Suprapubic skin (tissue), 4 donors: ENCODE results near the gene GPR50. TPM values are rescaled to one million over a fixed set of nuclear protein-coding genes. Genes with fewer than 3 reads are reported as not detected.

Experiments
- DNase-seq, 2 donors: peaks; one replicate each; pipeline ENCODE4 v3.0.0-alpha.2; 2019; ENCODE audit warnings: low spot score in 2 of 2
- H3K27ac ChIP-seq: fragments of 200-600 bp; sonication (generic); one replicate; pipeline ENCODE4 v1.5.1; 2019
- H3K27me3 ChIP-seq: fragments of 200-600 bp; sonication (generic); one replicate; pipeline ENCODE4 v1.5.1; 2019
- H3K36me3 ChIP-seq: fragments of 200-600 bp; sonication (generic); one replicate; pipeline ENCODE4 v1.5.1; 2019
- H3K4me1 ChIP-seq: fragments of 200-600 bp; sonication (generic); one replicate; pipeline ENCODE4 v1.5.1; 2019
- H3K4me3 ChIP-seq: fragments of 200-600 bp; sonication (generic); one replicate; pipeline ENCODE4 v1.5.1; 2019; ENCODE audit warnings: mild to moderate bottlenecking
- H3K9me3 ChIP-seq: fragments of 200-600 bp; sonication (generic); one replicate; pipeline ENCODE4 v1.5.1; 2019
- EP300 ChIP-seq: sonication (generic); formaldehyde crosslinking; IDR thresholded peaks from one replicate; pipeline ENCODE4 v1.6.1; 2017; ENCODE audit warnings: antibody characterized with exemption
- POLR2A ChIP-seq, 2 donors: fragments of 450-650 bp; IDR thresholded peaks; one replicate each; pipeline ENCODE4 v1.6.1; 2017; ENCODE audit warnings: antibody characterized with exemption in 2 of 2, mild to moderate bottlenecking in 2 of 2, moderate library complexity in 2 of 2
- POLR2AphosphoS5 ChIP-seq, 3 donors: sonication (generic); formaldehyde crosslinking; IDR thresholded peaks; one replicate each; pipeline ENCODE4 v1.6.1; 2017; ENCODE audit warnings: antibody characterized with exemption in 3 of 3
- WGBS: methylation state at CpG from one replicate; pipeline ENCODE4 v1.1.5; 2018; 5-methylcytosine and 5-hydroxymethylcytosine counted together
- total RNA-seq, 4 donors: library from RNA; depleted of rRNA; stranded (reverse); fragments of >200 nt; gene quantifications; one replicate each; pipeline ENCODE4 v1.1.0, GENCODE V29; 2016
- TF ChIP-seq, protein P1 (sequence below), 2 donors: fragments of 200-600 bp in 1 of 2; fragments of 450-650 bp in 1 of 2; sonication (generic) in 1 of 2; IDR thresholded peaks; one replicate each; pipeline ENCODE4 v1.5.1; 2016 to 2019; ENCODE audit warnings: antibody characterized with exemption in 2 of 2, mild to moderate bottlenecking in 1 of 2, moderate library complexity in 1 of 2

Gene GPR50
- total RNA-seq, result not detected

DNA sequence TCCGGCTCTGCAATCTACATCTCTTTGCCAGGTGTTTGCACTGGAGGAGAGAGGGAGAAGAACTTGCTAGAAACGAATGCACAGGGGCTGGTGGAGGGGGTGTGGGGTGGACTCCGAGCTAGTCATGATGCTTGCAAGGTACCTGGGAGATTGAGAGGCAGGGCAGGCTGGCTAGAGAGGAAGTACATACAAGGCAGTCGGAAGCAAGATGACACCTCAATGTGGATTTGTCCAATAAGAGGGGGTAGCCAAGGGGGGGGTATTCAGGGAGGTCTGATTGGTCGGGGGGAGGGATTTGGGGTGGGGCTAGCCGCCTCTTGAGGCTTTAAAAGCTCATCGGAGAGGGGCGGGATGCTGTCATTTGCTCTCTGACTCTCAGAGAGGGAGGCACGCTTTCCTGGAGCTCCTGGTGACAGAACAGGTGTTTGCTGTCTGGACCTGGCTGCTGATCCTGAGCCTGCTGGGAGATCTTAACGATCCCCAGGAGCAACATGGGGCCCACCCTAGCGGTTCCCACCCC lies at the start of gene GPR50:
TSS of gene GPR50 (plus strand) at position 354 of the 520 bp plus-strand sequence. CDS start at position 492, 138 bp downstream.
- peaks cover 9% of the 10 kb centered on the region for H3K4me1 ChIP-seq
- H3K27me3 ChIP-seq, result peaks cover 67% of the 10 kb centered on the region
- no peaks in the 10 kb centered on the region for H3K9me3 ChIP-seq
- peak within 1 kb of the TSS; percentile 33 for H3K4me3 ChIP-seq
- no peaks in the 10 kb centered on the region for H3K36me3 ChIP-seq
- H3K27ac ChIP-seq, result no peak within 1 kb of the TSS
- WGBS, result 57% methylated on average over 10 of the region's 11 CpGs
- no peak for DNase-seq
- no peak for TF ChIP-seq EP300
- no peak for TF ChIP-seq POLR2AphosphoS5 (IDR thresholded peaks at IDR 0.05)
- TF ChIP-seq, protein P1, sequence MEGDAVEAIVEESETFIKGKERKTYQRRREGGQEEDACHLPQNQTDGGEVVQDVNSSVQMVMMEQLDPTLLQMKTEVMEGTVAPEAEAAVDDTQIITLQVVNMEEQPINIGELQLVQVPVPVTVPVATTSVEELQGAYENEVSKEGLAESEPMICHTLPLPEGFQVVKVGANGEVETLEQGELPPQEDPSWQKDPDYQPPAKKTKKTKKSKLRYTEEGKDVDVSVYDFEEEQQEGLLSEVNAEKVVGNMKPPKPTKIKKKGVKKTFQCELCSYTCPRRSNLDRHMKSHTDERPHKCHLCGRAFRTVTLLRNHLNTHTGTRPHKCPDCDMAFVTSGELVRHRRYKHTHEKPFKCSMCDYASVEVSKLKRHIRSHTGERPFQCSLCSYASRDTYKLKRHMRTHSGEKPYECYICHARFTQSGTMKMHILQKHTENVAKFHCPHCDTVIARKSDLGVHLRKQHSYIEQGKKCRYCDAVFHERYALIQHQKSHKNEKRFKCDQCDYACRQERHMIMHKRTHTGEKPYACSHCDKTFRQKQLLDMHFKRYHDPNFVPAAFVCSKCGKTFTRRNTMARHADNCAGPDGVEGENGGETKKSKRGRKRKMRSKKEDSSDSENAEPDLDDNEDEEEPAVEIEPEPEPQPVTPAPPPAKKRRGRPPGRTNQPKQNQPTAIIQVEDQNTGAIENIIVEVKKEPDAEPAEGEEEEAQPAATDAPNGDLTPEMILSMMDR (IDR thresholded peaks at IDR 0.05), result no peak
- no peak for TF ChIP-seq POLR2A (IDR thresholded peaks at IDR 0.05)

DNA sequence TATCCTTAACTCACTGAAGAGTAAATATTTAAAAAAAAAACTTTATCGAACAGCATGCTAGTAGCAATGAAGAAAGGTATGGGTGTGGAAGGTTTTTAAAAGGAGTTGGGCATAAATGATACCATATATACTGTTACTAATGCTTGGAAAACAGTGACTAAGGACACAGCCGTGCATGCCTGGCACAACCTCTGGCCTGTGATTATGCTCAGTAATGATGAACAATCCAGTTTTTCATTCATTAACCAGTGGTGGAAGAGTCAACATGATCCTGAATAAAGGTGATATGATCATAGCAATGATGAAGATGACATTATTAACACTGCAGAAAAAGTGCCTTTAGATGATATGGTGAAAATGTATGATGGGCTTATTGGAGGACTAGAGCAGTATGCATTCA lies 43.9 kb upstream of the GPR50 start:
- Histone ChIP-seq H3K27me3 (no peaks in the 10 kb centered on the region), H3K27ac (no peak overlapping the region), H3K9me3 (no peaks in the 10 kb centered on the region), H3K4me1 (no peaks in the 10 kb centered on the region), H3K36me3 (no peaks in the 10 kb centered on the region), H3K4me3 (no peak overlapping the region)
- TF ChIP-seq, protein P1 (IDR thresholded peaks at IDR 0.05), result no peak
- TF ChIP-seq EP300, result no peak
- TF ChIP-seq POLR2AphosphoS5 (IDR thresholded peaks at IDR 0.05), result no peak
- no peak for TF ChIP-seq POLR2A (IDR thresholded peaks at IDR 0.05)
- WGBS, result 81% methylated on average over 2 of the region's 2 CpGs
- no peak for DNase-seq

DNA sequence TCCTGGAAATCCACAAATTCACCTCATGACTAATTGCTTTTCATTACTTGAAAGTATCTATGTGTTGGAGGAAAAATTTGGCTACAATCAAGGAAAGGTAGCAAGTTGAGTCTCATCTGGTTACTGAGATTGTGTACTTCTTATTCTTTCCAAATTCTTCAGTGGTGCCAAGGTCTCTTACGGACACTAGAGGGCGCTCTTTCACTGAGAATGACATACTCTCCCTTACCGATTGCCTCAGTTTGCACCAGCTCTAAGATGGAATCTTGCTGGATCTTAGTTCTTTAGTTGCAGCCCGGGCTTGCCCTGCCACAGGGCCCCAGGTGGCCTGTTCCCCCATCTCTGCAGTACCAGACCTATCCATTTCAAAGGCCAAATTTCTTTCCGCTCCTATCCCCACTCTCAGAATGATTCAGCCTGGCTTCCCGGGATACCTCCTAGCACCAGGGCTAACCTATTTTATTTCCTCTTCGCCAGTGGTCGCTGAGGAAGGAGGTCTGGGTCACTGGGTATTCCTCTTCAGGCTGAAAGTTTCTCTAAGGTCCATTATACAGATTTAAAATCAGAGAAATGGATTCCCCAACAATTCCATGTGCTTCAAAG lies 24.6 kb upstream of the GPR50 start:
- WGBS, result 32% methylated on average over 8 of the region's 8 CpGs
- TF ChIP-seq, protein P1 (IDR thresholded peaks at IDR 0.05), result peak; percentile 45 to 47
- TF ChIP-seq POLR2AphosphoS5 (IDR thresholded peaks at IDR 0.05), result no peak
- H3K9me3 ChIP-seq, result no peaks in the 10 kb centered on the region
- no peak overlapping the region for H3K27ac ChIP-seq
- no peaks in the 10 kb centered on the region for H3K36me3 ChIP-seq
- DNase-seq, result no peak
- H3K4me3 ChIP-seq, result no peak overlapping the region
- H3K27me3 ChIP-seq, result no peaks in the 10 kb centered on the region
- H3K4me1 ChIP-seq, result no peaks in the 10 kb centered on the region

DNA sequence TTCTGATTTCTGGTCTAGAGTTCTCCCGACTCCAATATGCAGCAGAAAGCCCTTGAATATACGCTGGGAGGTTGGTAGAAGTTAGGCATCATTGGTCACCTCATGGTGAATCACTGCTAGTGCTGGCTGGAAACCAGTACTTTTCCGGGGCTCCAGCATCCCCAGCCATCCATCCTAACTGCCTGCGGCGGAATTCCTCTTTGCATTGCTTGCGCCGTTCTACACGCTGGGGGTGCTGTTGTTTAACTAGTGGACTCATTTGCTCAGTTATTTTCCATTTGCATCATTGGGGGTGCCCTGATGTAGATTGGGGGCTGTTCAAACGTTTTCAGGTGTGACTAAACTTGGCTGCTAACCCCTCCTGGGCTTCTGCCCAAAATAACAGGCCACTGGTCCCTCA lies 23.3 kb upstream of the GPR50 start:
- no peaks in the 10 kb centered on the region for H3K36me3 ChIP-seq
- no peaks in the 10 kb centered on the region for H3K4me1 ChIP-seq
- no peaks in the 10 kb centered on the region for H3K27me3 ChIP-seq
- TF ChIP-seq, protein P1 (IDR thresholded peaks at IDR 0.05), result peak in 1 of 2 donors; percentile 9
- no peak for TF ChIP-seq EP300
- H3K9me3 ChIP-seq, result no peaks in the 10 kb centered on the region
- no peak overlapping the region for H3K27ac ChIP-seq
- 45% methylated on average over 9 of the region's 9 CpGs for WGBS
- no peak for DNase-seq
- H3K4me3 ChIP-seq, result no peak overlapping the region

DNA sequence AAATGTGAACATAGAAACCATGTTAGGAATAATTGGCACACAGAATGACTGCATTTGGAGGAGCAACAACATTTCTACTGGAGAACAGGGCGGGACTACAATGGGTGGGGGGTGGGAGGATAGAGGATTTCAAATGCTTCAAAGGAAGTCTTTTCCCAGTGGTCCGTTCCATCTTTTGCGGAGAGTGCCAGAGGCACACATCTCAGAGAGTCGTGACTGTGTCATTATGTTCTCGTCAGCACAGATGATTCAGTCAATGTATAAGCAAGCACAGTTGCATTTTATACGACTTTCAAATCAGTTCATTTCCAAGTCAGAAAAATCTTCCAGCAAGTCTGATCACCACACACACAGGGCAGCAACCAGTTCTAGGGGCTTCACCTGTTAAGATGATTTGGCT lies 22.7 kb upstream of the GPR50 start:
- 36% methylated on average over 6 of the region's 6 CpGs for WGBS
- no peak overlapping the region for H3K27ac ChIP-seq
- no peak for DNase-seq
- H3K4me3 ChIP-seq, result no peak overlapping the region
- no peaks in the 10 kb centered on the region for H3K4me1 ChIP-seq
- no peaks in the 10 kb centered on the region for H3K36me3 ChIP-seq
- H3K27me3 ChIP-seq, result no peaks in the 10 kb centered on the region
- no peaks in the 10 kb centered on the region for H3K9me3 ChIP-seq
- TF ChIP-seq POLR2A (IDR thresholded peaks at IDR 0.05), result no peak

DNA sequence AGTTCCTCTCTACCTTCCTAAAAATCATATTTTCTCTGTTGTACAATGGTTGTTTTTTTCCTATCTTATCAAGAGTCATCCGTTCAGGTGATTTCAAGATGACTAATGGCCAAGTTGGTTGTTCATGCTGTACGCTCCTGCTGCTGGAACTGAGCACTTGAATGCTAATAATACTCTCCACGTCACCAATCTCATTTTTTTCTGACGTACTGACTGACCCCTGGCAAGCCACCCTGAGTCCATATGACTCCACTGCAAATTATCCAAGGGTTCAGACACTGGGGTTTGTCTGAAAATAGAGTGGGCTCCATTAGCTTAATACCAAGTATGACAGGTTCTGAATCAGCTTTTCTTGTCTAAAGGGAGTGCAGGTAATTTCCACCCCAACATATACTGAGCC lies 21.1 kb upstream of the GPR50 start:
- no peaks in the 10 kb centered on the region for H3K4me1 ChIP-seq
- H3K27ac ChIP-seq, result no peak overlapping the region
- H3K36me3 ChIP-seq, result no peaks in the 10 kb centered on the region
- H3K4me3 ChIP-seq, result no peak overlapping the region
- TF ChIP-seq POLR2A (IDR thresholded peaks at IDR 0.05), result no peak
- no peak for TF ChIP-seq EP300
- TF ChIP-seq POLR2AphosphoS5 (IDR thresholded peaks at IDR 0.05), result no peak
- TF ChIP-seq, protein P1 (IDR thresholded peaks at IDR 0.05), result no peak
- H3K27me3 ChIP-seq, result no peaks in the 10 kb centered on the region
- no peak for DNase-seq
- H3K9me3 ChIP-seq, result no peaks in the 10 kb centered on the region
- WGBS, result 64% methylated on average over 4 of the region's 4 CpGs
